ENCODE data around the gene ABTB2.

DNA sequence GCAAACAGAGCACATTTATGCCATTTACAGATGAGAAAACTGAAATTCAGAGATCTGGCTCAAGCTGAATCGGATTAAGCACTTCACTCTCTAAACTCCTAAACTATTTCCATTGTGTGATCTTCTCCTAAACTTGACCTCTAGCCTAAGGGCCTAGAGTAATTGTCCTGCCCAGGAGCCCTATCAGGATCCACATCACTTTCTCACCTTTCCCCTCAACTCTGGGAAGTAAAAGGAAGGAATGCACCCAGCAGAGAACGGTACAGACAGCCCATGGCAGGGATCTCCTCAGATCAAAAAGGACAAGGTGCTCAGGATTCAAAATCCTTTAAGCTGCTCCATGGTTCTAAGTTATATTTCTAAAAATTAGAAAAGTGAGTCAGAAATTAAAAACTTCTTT is 102.7 kb downstream of the ABTB2 start:
- no peak for TF ChIP-seq CTCF (IDR thresholded peaks at IDR 0.05; ENCODE audit: poor library complexity)
- TF ChIP-seq EZH2 (IDR thresholded peaks at IDR 0.05; ENCODE audit: borderline replicate concordance) = no peak
- no peak for TF ChIP-seq EZH2phosphoT487 (IDR thresholded peaks at IDR 0.05; ENCODE audit: low read depth, severe bottlenecking, unreplicated experiment)
